ENCODE data around the gene TEDC2.

TEDC2 gene

DNA sequence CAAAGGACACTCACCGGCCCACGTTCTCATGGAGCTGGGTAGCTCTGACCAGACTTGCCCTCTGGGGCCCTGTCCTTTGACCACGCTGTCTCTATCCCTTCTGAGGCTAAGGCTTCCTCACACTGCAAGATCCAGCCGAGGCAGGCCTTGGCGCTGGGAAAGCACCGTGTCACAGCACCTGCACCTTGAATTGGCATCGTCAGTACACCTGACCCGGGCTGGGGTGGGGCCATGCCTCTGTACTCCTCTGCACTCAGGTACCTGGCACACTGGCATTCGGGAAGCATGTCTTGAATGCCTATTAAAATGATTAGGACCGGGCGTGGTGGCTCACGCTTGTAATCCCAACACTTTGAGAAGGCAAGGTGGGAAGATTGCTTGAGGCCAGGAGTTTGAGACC, 21.0 kb downstream of the TEDC2 start:
- DNase-seq = no peak

DNA sequence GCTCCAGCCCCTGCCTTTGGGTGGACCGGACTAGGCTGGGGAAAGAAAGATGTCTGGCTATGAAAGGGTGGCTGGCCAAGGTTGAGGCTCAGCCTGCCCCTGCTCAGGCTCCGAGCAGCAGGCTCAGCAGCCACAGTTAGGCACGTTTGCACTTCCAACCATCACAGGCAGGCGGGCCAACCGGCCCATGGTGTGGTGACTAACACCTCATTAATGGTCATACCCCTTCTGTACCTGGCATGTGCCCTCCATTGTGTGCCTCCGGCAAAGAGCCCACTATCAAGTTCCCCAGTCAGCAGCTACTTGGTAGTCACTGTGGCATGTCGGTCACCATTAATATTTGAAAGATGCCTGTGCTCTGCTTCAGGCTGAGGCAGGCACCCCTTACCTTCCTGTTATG, 21.8 kb downstream of the TEDC2 start:
- no peak for DNase-seq

GRCh38 chr16:2482249-2482648, 22.3 kb downstream of the TEDC2 start:
- no peak for DNase-seq

DNA sequence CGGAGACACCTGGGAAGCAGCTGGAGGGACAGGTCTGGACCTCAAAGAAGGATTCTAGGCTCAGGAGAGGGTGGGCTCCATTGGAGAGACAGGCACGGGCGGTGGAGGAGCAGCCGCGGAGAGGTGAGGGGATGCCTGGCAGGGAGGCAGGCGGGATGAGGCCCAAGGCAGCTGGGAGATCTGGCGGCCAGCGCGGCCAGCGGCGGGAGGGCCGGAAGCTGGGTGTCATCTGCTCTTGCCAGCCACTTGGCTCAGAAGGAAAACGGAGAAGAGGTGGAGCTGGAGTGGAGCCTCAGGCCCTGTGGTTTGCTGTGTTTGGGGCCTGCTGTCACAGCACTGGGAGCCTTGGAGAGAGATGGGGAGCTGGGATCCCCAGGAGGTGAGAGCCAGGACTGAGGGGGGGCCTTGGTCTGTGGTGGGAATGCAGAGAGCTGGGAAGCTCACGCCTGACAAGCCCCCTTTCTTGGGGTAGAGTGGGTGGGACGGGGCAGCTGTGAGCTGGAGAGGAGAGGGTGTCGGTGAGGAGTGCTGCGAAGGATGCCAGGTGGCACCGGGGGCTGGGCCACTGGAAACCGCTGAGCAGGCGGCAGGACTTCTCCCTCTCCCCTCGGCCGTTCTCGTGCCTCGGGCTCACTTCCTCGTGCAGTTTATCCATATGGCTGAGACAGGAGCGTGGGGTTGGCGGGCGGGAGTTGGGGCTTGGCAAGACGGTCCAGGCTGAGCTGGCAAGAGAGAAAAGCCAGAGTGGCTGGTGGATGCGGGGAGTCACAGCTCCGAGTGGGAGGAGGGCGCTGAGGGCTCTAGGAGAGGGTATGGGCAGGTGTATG, 23.0 kb downstream of the TEDC2 start:
- DNase-seq = peak; percentile 48

DNA sequence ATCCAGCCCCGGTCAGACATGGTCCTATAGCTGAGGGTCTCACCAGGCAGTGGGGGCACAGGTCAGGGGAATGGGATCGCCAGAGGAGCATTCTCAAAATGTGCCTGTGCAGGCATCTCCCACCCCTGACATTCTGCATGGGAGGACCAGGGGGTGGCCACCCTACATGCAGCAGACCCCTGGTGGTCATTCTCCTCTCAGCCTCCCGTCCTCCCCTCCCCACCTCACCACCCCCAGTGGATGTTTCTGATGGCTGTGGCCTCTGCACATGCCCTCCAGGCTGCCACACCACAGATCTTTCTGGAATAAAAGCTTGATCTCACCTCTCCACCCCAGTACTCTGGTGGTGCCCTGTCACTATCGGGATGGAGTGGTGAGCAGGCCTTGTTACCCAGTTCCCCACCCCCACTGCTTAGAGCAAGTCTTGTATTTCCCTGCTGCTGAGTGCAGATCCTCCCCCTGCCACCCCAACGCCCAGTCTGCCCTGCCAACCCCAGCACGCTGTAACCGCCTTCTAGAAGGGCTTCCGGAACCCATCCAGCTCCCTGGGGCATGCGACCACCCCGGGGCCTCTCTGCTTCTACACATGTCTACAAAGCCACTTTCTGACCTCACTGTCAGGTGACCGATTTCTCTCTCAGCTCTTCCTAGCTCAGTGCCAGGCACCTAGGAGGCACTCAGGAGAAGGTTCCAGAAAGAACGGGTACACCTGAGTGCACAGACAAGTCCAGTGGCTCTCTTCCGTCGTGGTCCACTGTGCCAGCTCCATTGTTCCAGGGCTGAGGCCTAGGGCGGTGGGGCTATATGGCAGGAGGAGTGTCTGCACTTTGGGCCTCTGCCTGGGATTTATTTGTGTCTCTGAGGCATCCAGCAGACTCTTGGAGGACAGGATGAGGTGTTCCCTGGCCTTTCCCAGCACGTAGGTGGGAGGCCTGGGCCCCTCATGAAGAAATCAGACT, 24.3 kb downstream of the TEDC2 start:
- DNase-seq = no peak

DNA sequence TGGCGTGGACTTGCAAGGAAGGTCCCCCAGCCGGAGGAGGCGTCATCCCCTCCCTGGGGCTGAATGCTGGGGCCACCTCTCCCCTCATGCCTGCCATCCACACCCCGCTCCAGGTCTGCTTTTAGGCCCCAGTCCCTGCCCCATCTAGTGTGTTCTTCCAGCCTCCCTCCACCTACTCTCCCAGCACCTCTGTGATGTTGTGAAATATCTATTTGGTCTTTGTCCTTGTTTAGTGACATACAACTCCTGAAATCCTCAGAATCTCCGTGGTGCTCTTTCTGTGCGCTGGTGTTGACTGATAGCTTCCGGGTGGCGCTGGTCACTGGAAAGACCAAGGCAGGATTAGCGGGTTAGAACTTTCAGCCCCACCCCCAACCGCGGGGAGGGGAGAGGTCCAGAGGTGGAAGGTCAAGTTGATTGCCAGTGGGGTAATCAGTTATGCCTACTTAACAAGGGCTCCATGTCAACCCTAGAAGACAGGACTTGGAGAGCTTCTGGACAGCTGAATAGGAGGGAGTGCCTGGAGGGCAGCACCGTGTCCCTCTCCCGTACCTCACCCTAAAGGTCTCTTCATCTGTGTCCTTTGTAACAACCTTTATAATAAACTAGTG, 25.1 kb downstream of the TEDC2 start:
- DNase-seq = no peak

GRCh38 chr16:2485811-2486507, 26.1 kb downstream of the TEDC2 start:
- DNase-seq = no peak

GRCh38 chr16:2486645-2487516, 27.0 kb downstream of the TEDC2 start:
- DNase-seq = peak; percentile 73

- no peak for DNase-seq
These were observed 27.6 kb downstream of the TEDC2 start for GRCh38 chr16:2487517-2487842.

DNA sequence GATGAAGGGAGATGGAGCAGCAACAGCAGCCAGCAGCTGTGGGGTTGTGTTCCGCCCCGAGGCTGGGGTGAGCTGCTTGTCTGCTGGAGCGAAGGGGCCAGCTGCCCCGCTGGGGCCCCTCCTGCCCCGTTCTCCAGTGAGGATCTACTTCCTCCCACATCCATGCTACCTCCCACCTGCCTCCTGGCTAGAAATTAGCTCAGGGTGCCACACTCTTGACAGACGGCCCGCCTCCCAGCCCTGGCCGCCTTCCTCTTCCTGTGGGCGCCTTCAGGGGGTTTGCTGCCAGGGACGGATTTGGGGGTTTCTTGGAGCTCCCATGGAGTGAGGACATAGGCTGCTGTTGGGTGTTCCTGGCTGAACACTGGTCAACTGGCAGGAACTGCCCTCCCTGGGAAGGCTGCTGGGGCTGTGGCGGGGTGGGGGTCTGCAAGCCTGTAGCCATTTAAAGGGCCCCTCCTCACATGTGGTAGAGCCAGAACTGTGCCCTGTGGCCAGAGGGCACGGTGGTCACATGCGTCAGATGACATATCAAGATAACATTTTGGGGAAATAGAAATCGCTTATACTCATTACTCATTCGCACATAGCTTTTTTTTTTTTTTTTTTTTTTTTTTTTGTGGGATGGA, 28.1 kb downstream of the TEDC2 start:
- DNase-seq = peak; percentile 76

GRCh38 chr16:2489581-2489980, 29.7 kb downstream of the TEDC2 start:
- no peak for DNase-seq

- DNase-seq = no peak
These were observed 30.5 kb downstream of the TEDC2 start for GRCh38 chr16:2490190-2491105.

DNA sequence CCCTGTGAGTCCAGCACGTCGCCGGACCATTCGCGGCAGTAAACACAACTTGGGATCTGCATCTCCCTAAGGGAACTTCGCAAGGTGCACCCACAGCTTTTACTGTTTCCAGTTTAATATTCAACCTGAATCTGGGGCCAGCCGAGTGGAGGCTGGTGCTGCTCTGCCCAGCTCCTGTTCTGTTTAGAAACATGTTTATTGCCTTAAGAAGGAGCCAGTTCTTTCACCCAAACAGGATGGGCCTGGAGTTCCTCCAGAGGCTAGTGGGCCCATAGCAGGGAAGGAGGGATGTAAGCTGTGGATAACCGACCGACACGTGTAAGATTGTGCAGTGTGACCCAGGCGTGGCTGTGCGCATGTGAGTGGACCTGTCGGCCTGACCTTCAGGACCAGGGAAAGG, 32.4 kb downstream of the TEDC2 start:
- DNase-seq = no peak

DNA sequence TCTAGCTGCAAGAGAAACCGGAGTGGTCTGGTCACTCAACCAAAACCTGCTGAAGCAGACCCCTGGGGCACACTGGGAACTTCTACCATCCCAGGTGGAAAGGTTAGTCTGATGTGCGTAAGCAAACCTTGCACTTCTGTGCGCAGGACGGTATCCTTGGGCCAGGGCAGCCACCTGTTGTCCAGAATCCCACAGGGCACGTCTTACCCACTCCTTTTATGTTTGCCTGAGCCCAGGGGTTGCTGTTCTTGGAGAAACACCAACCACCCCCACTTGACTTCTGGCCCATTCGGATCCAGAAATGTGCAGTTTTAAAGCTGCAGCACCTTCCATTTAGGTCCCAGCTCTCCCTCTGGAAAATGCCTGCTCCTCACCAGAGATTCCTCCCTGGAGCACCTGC, 33.7 kb downstream of the TEDC2 start:
- no peak for DNase-seq

DNA sequence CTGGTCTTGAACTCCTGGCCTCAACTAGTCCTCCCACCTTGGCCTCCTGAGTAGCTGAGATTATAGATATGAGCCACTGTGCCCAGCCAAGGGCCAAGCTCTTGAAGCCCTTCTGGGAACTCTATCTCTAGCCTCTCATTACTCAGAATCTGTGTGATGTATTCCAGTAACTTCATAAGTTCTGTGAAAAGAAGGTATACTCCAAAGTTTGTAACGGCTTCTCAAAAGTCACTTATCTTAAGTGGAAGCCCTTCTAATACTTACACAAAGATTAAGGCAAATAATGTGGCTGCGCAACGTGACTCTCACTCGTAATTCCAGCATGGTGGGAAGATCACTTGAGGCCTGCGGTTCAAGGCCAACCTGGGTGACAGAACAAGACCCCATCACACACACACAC, 34.7 kb downstream of the TEDC2 start:
- no peak for DNase-seq

GRCh38 chr16:2495041-2495440, 35.1 kb downstream of the TEDC2 start:
- no peak for DNase-seq

GRCh38 chr16:2496223-2497115, 36.6 kb downstream of the TEDC2 start:
- DNase-seq = no peak

GRCh38 chr16:2497116-2497630, 37.3 kb downstream of the TEDC2 start:
- DNase-seq = no peak
